ENCODE data around the gene HDAC1.

Gene HDAC1

DNA sequence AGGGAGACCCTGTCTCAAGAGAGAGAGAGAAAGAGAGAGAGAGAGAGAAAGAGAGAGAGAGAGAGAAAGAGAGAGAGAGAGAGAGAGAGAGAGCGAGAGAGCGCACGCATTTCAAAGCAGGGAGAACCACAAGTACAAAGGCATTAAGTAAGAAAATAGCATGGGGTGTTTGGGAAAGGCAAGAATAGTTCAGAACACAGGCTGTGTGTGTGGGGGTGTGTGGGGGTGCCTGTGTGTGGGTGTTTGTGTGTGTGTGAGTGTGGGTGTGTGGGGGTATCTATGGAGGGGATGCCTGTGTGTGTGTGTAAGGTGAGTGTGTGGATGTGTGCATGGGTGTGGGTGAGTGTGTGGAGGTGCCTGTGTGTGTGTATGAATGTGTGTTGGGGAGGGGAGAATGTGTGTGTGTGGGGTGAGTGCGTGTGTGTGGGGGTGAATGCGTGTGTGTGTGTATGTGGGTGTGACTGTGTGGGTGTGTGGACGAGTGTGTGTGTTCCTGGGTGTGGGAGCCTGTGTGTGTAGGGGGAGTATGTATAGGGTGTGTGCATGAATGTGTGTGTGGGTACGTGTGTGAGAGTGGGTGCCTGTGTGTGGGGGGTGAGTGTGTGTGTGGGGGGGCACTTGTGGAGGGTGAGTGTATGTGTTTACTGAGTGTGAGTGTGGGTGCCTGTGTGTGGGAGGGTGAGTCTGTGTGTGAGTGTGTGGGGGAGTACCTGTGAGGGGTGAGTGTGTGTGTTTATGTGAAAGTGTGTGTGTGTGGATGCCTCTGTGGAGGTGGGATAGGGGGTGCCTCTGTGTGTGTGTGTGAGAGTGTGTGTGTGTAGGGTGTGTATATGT, 19.1 kb upstream of the HDAC1 start:
- TF ChIP-seq, protein P1, sequence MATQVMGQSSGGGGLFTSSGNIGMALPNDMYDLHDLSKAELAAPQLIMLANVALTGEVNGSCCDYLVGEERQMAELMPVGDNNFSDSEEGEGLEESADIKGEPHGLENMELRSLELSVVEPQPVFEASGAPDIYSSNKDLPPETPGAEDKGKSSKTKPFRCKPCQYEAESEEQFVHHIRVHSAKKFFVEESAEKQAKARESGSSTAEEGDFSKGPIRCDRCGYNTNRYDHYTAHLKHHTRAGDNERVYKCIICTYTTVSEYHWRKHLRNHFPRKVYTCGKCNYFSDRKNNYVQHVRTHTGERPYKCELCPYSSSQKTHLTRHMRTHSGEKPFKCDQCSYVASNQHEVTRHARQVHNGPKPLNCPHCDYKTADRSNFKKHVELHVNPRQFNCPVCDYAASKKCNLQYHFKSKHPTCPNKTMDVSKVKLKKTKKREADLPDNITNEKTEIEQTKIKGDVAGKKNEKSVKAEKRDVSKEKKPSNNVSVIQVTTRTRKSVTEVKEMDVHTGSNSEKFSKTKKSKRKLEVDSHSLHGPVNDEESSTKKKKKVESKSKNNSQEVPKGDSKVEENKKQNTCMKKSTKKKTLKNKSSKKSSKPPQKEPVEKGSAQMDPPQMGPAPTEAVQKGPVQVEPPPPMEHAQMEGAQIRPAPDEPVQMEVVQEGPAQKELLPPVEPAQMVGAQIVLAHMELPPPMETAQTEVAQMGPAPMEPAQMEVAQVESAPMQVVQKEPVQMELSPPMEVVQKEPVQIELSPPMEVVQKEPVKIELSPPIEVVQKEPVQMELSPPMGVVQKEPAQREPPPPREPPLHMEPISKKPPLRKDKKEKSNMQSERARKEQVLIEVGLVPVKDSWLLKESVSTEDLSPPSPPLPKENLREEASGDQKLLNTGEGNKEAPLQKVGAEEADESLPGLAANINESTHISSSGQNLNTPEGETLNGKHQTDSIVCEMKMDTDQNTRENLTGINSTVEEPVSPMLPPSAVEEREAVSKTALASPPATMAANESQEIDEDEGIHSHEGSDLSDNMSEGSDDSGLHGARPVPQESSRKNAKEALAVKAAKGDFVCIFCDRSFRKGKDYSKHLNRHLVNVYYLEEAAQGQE (IDR thresholded peaks at IDR 0.05; ENCODE audit: insufficient read depth in 1 of 2, low read depth in 2 of 2, low read length in 2 of 2), result no peak
- TF ChIP-seq POLR2AphosphoS5 (IDR thresholded peaks at IDR 0.05; ENCODE audit: low read depth, low read length) (no peak), FOXP2 (optimal IDR thresholded peaks at IDR 0.05; ENCODE audit: borderline replicate concordance, extremely low read depth, extremely low read length, insufficient read depth) (no peak), TAF1 (IDR thresholded peaks at IDR 0.05; ENCODE audit: borderline replicate concordance, insufficient read depth, low read length) (no peak), SIN3A (IDR thresholded peaks at IDR 0.05; ENCODE audit: borderline replicate concordance, insufficient read depth, low read length) (no peak)

DNA sequence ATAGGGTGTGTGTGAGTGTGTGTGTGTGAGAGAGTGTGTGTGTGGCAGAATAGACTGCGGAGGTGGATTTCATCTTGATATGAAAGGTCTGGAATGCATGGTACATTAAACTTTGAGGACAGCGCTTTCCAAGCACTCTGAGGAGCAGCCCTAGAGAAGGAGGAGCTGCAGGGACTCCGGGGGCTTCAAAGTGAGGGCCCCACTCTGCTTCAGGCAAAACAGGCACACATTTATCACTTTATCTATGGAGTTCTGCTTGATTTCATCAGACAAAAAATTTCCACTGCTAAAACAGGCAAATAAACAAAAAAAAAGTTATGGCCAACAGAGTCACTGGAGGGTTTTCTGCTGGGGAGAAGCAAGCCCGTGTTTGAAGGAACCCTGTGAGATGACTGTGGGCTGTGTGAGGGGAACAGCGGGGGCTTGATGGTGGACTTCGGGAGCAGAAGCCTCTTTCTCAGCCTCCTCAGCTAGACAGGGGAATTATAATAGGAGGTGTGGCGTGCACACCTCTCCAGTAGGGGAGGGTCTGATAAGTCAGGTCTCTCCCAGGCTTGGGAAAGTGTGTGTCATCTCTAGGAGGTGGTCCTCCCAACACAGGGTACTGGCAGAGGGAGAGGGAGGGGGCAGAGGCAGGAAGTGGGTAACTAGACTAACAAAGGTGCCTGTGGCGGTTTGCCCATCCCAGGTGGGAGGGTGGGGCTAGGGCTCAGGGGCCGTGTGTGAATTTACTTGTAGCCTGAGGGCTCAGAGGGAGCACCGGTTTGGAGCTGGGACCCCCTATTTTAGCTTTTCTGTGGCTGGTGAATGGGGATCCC, 18.3 kb upstream of the HDAC1 start:
- TF ChIP-seq FOXP2 (optimal IDR thresholded peaks at IDR 0.05; ENCODE audit: borderline replicate concordance, extremely low read depth, extremely low read length, insufficient read depth) (no peak), SIN3A (IDR thresholded peaks at IDR 0.05; ENCODE audit: borderline replicate concordance, insufficient read depth, low read length) (no peak), POLR2AphosphoS5 (IDR thresholded peaks at IDR 0.05; ENCODE audit: low read depth, low read length) (no peak), TAF1 (IDR thresholded peaks at IDR 0.05; ENCODE audit: borderline replicate concordance, insufficient read depth, low read length) (no peak)
- TF ChIP-seq, protein P1 (IDR thresholded peaks at IDR 0.05; ENCODE audit: insufficient read depth in 1 of 2, low read depth in 2 of 2, low read length in 2 of 2), result no peak

DNA sequence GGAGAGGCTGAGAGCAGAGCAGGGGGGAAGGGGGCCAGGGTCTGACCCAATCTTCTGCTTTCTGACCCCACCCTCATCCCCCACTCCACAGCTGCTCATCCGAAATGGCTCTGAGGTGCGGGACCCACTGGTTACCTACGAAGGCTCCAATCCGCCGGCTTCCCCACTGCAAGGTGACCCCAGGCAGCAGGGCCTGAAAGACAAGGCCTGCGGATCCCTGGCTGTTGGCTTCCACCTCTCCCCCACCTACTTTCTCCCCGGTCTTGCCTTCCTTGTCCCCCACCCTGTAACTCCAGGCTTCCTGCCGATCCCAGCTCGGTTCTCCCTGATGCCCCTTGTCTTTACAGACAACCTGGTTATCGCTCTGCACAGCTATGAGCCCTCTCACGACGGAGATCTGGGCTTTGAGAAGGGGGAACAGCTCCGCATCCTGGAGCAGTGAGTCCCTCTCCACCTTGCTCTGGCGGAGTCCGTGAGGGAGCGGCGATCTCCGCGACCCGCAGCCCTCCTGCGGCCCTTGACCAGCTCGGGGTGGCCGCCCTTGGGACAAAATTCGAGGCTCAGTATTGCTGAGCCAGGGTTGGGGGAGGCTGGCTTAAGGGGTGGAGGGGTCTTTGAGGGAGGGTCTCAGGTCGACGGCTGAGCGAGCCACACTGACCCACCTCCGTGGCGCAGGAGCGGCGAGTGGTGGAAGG, 17.1 kb upstream of the HDAC1 start:
- TF ChIP-seq FOXP2 (optimal IDR thresholded peaks at IDR 0.05; ENCODE audit: borderline replicate concordance, extremely low read depth, extremely low read length, insufficient read depth), result no peak
- TF ChIP-seq POLR2AphosphoS5 (IDR thresholded peaks at IDR 0.05; ENCODE audit: low read depth, low read length), result no peak
- TF ChIP-seq, protein P1 (IDR thresholded peaks at IDR 0.05; ENCODE audit: insufficient read depth in 1 of 2, low read depth in 2 of 2, low read length in 2 of 2), result no peak
- TF ChIP-seq TAF1 (IDR thresholded peaks at IDR 0.05; ENCODE audit: borderline replicate concordance, insufficient read depth, low read length), result no peak
- TF ChIP-seq SIN3A (IDR thresholded peaks at IDR 0.05; ENCODE audit: borderline replicate concordance, insufficient read depth, low read length), result no peak

DNA sequence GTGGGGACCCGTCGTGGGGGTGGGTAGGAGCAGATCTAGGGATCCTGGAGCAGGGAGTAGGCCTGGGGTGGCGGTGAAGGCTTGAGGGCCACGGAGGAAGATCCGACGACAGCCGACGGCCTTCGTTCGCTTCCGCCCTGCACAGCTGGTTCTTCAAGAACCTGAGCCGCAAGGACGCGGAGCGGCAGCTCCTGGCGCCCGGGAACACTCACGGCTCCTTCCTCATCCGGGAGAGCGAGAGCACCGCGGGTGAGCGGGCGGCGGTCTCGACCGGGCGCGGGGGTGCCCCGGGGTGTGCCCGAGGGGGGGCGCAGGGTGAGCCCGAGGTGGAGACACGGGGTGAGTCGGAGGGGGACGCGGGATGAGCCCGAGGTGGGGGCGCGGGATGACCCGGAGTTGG, 16.5 kb upstream of the HDAC1 start:
- TF ChIP-seq TAF1 (IDR thresholded peaks at IDR 0.05; ENCODE audit: borderline replicate concordance, insufficient read depth, low read length) (no peak), SIN3A (IDR thresholded peaks at IDR 0.05; ENCODE audit: borderline replicate concordance, insufficient read depth, low read length) (no peak), FOXP2 (optimal IDR thresholded peaks at IDR 0.05; ENCODE audit: borderline replicate concordance, extremely low read depth, extremely low read length, insufficient read depth) (no peak), POLR2AphosphoS5 (IDR thresholded peaks at IDR 0.05; ENCODE audit: low read depth, low read length) (no peak)
- TF ChIP-seq, protein P1 (IDR thresholded peaks at IDR 0.05; ENCODE audit: insufficient read depth in 1 of 2, low read depth in 2 of 2, low read length in 2 of 2), result no peak

Data from PFSK-1 (cell line).